GM04504 (cell line): ENCODE measurements around the gene KHDC4.
"Not testable (repeated sequence)": the region's sequence is repeated elsewhere in the genome, so short reads cannot be mapped to it uniquely, and the experiment has no call there.

Experiments used
- DNase-seq: peaks from one replicate; pipeline ENCODE4 v3.0.0-alpha.2; 2012; ENCODE audit warnings: low read depth

Gene KHDC4

GRCh38 chr1:155900161-155900560 is 34.1 kb downstream of the KHDC4 start:
- DNase-seq = no peak

DNA sequence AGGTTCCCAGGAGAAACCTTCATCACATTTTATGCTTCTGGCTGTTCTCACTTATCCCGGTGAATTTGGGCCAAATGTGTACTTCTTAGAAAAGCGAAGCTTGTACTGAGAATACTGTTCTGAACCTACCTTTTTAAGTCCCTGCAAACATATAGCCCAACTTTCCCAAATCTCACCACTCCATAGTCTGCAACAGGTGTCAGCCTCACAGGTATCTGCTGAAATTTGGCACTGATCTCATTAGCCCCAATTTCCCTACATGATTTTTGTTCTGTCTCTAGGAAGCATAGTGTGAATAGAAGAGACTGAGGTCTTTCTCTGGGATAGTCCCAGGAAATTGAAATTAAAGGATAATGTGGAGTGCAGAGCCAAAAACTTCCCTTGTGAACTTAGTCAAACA is 34.5 kb downstream of the KHDC4 start:
- no peak for DNase-seq

- no peak for DNase-seq
Observed at GRCh38 chr1:155898888-155899287, 35.3 kb downstream of the KHDC4 start.

- DNase-seq = no peak
Observed at GRCh38 chr1:155897746-155898145, 36.5 kb downstream of the KHDC4 start.

- not testable (repeated sequence) for DNase-seq
Observed at GRCh38 chr1:155896476-155896875, 37.7 kb downstream of the KHDC4 start.

GRCh38 chr1:155895617-155896016 is 38.6 kb downstream of the KHDC4 start:
- not testable (repeated sequence) for DNase-seq

GRCh38 chr1:155893389-155894142 is 40.6 kb downstream of the KHDC4 start:
- peak; percentile 85 for DNase-seq

GRCh38 chr1:155892796-155893195 is 41.4 kb downstream of the KHDC4 start:
- no peak for DNase-seq

- DNase-seq = no peak
Observed at GRCh38 chr1:155890251-155890650, 44.0 kb downstream of the KHDC4 start.

DNA sequence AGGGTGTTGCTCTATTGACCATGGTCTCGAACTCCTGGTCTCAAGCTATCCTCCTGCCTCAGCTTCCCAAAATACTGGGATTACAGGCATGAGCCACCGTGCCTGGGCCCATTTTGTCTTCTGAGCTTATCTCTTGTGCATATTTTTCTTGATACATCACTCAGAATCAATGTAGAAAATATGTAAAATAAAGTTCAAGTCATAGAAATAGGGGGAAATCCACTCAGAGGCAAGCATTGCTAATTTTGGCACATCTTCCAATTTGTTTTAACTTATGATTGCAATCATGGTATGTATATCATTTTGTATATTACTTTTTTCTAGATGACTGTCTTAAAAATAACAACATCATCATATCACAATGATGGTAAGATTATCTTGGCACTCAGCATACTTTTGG is 44.6 kb downstream of the KHDC4 start:
- DNase-seq = no peak

GRCh38 chr1:155888481-155888880 is 45.7 kb downstream of the KHDC4 start:
- no peak for DNase-seq

DNA sequence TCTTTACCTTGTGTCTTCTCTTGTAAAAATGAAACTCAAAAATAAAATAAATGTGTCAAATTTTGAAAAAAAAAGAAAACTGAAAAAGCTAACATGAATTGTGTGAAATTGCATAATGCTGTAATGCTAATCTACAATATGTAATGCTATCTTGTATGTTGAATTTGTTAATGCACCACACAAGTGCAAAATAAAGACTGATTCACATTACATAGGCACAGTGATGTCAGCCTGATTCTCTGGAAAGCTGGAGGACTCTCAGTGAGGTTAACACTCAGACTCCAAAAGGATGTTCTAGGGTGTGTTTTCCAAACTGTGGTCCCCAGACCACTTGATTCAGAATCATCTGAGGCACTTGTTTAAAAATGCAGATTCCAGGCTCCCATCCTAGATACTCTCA is 49.2 kb downstream of the KHDC4 start:
- no peak for DNase-seq

GRCh38 chr1:155884031-155884960 is 49.9 kb downstream of the KHDC4 start:
- no peak for DNase-seq

DNA sequence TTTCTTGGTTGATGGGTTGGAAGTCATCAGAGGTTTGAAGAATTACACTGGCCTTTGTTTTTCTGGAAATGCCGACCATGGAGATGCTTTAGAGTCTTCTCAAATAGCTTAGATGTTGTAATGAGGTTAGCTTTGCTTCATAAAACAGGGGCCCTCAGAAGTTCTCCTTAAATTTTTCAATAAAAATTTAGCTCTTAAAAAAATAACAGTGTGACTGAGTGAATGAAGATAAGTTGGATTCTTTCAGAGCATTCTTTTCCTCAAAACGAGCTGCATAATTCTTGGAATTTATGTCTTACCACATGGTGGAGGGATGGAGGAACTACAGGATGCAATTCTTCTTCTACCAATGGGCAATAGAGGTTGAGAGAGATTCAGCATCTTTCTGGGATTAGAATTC is 51.4 kb downstream of the KHDC4 start:
- no peak for DNase-seq

DNA sequence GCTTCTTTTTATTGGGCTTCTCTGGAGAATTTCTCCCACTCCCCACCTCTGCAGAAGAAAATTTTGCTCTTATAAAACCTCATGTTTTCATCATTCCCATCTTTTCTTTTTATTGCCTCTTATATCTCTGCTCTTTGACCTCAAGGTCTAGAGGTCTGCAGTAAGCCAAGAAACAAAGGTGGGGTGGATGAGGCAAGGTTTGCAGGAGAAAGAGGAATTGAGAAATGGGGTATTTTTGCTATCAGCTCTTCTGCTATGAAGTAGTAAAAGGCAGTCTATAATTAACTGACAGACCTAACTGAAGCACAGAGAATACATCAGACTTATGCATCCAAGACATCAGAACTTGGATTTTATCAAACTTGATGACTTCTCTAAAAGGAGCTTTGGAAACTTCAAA is 52.0 kb downstream of the KHDC4 start:
- no peak for DNase-seq

DNA sequence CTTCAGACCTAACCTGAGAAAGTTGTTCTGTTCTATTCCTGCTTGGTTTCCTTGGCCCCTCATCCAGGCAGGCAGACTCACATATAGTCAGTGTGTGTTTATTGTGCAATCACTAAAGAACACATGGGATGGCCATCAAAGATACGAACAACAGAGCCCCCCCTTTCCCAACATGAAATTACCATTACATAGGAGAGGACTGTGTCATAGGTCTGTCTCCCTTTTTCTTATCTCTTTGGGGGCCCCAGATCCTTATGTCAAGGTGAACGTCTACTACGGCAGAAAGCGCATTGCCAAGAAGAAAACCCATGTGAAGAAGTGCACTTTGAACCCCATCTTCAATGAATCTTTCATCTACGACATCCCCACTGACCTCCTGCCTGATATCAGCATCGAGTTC is 53.3 kb downstream of the KHDC4 start:
- no peak for DNase-seq

GRCh38 chr1:155880251-155880650 is 54.0 kb downstream of the KHDC4 start:
- no peak for DNase-seq

DNA sequence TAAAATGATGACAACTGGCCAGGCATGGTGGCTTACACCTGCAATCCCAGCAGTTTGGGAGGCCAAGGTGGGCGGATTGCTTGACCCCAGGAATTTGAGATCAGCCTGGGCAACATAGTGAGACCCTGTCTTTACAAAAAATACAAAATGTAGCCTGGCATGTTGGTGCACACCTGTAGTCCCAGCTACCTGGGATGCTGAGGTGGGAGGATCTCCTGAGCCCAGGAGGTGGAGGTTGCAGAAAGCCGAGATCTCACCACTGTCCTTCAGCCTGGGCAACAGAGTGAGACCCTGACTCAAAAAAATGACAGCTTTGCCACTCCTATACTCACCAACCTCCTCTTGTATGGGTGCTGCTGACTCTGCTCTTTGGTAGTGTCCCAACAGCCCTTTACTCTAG is 56.3 kb downstream of the KHDC4 start:
- no peak for DNase-seq

DNA sequence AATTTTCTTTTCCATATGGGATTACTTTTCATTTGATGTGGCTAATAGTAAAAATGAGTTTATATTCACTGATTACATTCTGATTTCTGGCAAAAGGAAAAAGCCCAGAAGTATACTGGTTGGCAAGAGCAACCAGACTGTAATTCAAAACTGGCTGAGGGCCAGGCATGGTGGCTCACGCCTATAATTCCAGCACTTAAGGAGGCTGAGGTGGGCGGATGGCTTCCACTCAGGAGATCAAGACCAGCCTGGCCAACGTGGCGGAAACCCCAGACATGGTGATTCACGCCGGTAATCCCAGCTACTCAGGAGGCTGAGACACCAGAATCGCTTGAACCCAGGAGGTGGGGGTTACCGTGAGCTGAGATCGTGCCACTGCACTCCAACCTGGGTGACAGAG is 60.4 kb downstream of the KHDC4 start:
- DNase-seq = no peak

DNA sequence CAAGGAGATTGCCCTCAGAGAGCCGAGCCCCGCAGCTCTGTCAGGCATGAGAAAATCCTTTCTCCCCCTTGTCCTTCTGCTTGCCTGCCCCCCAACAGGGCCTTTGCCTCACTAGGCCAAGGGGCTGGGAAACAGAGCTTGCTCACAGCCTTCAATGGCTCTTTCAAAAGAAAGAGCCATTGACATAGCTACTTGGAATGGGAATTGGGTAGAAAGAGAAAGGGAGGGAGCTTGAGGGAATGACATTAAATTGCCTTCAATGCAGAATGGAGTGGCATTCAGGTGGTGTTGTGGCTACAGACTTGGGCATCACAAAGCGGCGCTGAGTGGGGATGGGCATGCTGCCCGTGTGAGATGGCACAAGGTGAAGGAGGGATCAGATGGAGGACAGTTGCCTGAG is 61.7 kb downstream of the KHDC4 start:
- no peak for DNase-seq

- no peak for DNase-seq
Observed at GRCh38 chr1:155871390-155871789, 62.8 kb downstream of the KHDC4 start.

DNA sequence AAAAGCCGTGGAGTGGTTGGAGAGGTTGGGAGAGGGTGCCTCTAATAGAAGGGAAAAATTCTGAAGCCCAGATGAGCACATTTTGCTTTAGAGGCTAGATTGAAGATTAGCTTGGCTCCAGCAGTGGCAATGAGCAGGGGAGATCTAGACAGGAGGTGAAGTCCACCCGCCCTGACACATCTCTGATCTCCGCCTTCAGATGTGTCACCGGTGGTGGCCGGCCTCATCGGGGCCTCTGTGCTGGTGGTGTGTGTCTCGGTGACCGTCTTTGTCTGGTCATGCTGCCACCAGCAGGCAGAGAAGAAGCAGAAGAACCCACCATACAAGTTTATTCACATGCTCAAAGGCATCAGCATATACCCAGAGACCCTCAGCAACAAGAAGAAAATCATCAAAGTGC is 66.4 kb downstream of the KHDC4 start:
- DNase-seq = no peak

- no peak for DNase-seq
Observed at GRCh38 chr1:155864393-155864792, 69.8 kb downstream of the KHDC4 start.
